Measurements from ENCODE around the gene PRAMEF10.
"Not testable (repeated sequence)": the region's sequence is repeated elsewhere in the genome, so short reads cannot be mapped to it uniquely, and the experiment has no call there.

Gene PRAMEF10

GRCh38 chr1:12898170-12898569, at the start of gene PRAMEF10:
TSS of gene PRAMEF10 (minus strand) at chr1:12898270. CDS start at chr1:12895847, 2,423 bp downstream.
- not testable (repeated sequence) for DNase-seq

- not testable (repeated sequence) for DNase-seq
Measured at GRCh38 chr1:12947480-12947879, 49.4 kb upstream of the PRAMEF10 start, which contains the start of gene PRAMEF6. TSS of gene PRAMEF6 (minus strand) at chr1:12947580. CDS start at chr1:12942518, 5,062 bp downstream.

- DNase-seq = not testable (repeated sequence)
Measured at GRCh38 chr1:12924368-12924767, 26.3 kb upstream of the PRAMEF10 start.

- not testable (repeated sequence) for DNase-seq
Measured at GRCh38 chr1:12921749-12922148, 23.7 kb upstream of the PRAMEF10 start.

- DNase-seq = not testable (repeated sequence)
Measured at GRCh38 chr1:12916310-12916709, 18.2 kb upstream of the PRAMEF10 start, which contains the start of gene PRAMEF7. TSS of gene PRAMEF7 (plus strand) at chr1:12916610. CDS start at chr1:12917693, 1,083 bp downstream.

- DNase-seq = not testable (repeated sequence)
Measured at GRCh38 chr1:12903793-12904572, 5.9 kb upstream of the PRAMEF10 start.

GRCh38 chr1:12899186-12899585, 1.1 kb upstream of the PRAMEF10 start:
- not testable (repeated sequence) for DNase-seq

- DNase-seq = not testable (repeated sequence)
Measured at GRCh38 chr1:12886101-12886500, 12.0 kb downstream of the PRAMEF10 start, which contains the start of gene PRAMEF4. TSS of gene PRAMEF4 (minus strand) at chr1:12886201. CDS start at chr1:12883394, 2,807 bp downstream.

GRCh38 chr1:12878453-12878852, 19.6 kb downstream of the PRAMEF10 start:
- DNase-seq = not testable (repeated sequence)

- DNase-seq = not testable (repeated sequence)
Measured at GRCh38 chr1:12863131-12863880, 34.8 kb downstream of the PRAMEF10 start.

GRCh38 chr1:12856786-12857185, 41.3 kb downstream of the PRAMEF10 start, which contains the start of gene PRAMEF2:
TSS of gene PRAMEF2 (plus strand) at chr1:12857086. CDS start at chr1:12859010, 1,924 bp downstream.
- DNase-seq = not testable (repeated sequence)

- DNase-seq = no peak
Measured at GRCh38 chr1:12851779-12852178, 46.3 kb downstream of the PRAMEF10 start.

- DNase-seq = not testable (repeated sequence)
Measured at GRCh38 chr1:12848620-12849019, 49.5 kb downstream of the PRAMEF10 start, which contains the start of gene HNRNPCL1. TSS of gene HNRNPCL1 (minus strand) at chr1:12848720. CDS start at chr1:12848289, 431 bp downstream.
